ACHN (cell line): ENCODE data around the gene BEAN1.
"Not testable (repeated sequence)": the region's sequence is repeated elsewhere in the genome, so short reads cannot be mapped to it uniquely, and the experiment has no call there.

Experiments
- DNase-seq: peaks from one replicate; pipeline ENCODE4 v3.0.0-alpha.2; 2015
- in situ Hi-C: cut with HindIII; loops from 2 replicates; pipeline ENCODE4 v1.10.0; 2017; ENCODE audit warnings: low sequenced_read_pairs, low pct_ligation_motif_present, low pct_unique_long_range_greater_than_20kb

The BEAN1 gene

DNA sequence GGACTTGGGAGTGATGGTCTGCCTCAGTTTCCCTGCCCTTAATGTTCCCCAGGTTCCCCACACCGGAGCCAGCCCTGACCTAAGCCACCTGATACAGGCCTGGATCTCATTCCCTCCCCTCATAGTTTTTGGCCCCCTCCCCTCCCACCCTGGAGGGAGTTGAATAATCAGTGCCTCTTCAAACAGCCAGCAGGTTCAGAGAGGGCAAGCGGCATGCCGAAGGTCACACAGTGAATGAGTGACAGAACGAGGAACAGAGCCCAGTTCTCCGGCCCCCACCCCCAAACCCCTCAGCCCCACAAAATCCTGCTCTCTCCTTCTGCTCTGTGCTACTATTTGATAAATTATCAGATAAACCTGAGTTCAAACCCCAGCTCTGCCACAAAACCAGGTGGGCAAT lies 31.2 kb downstream of the BEAN1 start:
- no peak for DNase-seq
- in situ Hi-C loops = no loop called here

DNA sequence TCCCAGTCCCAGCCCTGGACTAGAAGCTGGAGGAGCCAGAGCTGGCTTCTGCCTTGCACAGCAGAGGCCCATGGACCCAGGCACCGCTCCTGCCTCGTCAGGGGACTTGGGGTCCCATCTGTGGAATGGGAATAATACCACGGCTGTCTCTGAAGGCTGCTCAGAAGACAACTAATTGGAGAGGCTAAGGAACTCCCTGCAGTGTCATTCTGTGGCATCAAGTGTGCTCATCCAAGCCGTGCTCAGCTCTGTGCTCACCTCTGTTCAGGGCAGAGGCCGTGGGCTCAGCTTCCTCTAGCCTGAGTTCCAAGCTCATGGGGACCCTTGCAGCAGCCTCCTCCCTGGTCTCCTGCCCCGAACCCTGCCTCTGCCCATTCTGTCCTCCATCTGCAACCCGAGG lies 31.8 kb downstream of the BEAN1 start:
- in situ Hi-C loops = no loop called here
- no peak for DNase-seq

DNA sequence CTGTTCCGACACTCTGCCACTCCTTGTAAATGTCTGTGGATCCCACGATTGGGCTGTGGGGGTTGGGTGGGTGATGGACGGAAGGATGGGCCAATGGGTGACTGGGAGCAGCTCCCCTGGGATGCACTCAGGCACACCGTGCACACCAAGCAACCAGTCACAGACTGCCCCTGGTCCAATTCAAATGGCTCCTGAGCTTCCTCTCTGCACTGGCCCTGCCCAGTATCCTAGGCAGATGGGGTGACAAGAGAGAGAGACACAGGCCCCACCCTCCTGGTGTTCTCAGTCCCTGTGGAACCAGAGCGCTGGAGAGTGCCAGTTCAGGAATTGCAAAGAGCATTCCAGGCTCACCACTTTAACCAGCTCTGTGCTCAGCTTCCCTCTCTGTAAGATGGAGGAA lies 32.8 kb downstream of the BEAN1 start:
- in situ Hi-C loops = no loop called here
- no peak for DNase-seq

DNA sequence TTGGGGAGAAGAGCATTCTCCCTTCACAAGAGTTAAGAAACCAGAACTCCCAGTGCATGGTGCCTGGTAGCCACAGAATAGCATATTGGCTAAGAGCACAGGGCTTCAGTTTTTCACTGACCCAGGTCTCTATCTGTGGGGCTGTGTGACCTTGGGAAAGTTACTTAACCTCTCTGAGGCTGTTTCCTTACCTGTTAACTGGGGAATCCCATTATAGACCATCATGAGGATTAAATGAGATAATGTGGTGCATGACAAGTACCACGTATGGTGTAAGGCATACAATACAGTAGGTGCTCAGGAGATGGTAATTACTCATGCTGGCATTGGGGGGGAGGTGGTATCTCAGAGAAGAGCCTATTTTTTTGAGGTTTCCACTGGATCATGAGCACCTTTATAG lies 33.6 kb downstream of the BEAN1 start:
- no peak for DNase-seq
- in situ Hi-C loops = no loop called here

DNA sequence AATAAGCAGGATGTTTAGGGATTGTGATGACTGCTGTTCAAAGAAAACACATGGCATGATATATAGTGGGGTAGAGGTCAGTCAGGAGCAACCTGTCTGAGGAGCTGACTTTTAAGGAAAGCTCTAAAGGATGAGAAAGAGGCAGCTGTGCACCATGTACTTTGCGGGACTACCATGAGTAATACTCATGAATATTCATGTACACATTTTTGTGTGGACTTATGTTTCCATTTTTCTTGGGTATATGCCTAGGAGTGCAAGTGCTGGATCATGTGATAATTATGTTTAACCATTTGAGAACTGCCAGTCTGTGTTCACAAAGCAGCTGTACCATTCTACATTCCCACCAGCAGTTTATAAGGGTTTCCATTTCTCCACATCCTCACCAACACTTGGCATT lies 35.8 kb downstream of the BEAN1 start:
- DNase-seq = no peak
- in situ Hi-C loops = no loop called here

GRCh38 chr16:66465946-66466345 lies 38.9 kb downstream of the BEAN1 start:
- in situ Hi-C loops = not testable (repeated sequence)

DNA sequence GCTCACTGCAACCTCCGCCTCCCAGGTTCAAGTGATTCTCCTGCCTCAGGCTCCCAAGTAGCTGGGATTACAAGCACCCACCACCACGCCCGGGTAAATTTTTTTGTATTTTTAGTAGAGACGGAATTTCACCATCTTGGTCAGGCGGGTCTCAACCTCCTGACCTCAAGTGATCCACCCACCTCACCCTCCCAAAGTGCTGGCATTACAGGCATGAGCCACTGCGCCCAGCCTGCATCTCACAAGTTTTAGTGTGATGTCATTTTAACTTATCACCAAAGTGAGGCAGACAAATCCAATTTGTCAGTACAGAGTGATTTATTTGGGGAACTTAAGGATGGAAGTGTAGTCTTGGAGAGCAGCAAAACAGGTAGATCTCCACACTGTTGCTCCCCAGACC lies 39.5 kb downstream of the BEAN1 start:
- DNase-seq, in situ Hi-C loops: not testable (repeated sequence)

More at GRCh38 chr16:66465946-66466345, 38.9 kb downstream of the BEAN1 start:
- DNase-seq = not testable (repeated sequence)

DNA sequence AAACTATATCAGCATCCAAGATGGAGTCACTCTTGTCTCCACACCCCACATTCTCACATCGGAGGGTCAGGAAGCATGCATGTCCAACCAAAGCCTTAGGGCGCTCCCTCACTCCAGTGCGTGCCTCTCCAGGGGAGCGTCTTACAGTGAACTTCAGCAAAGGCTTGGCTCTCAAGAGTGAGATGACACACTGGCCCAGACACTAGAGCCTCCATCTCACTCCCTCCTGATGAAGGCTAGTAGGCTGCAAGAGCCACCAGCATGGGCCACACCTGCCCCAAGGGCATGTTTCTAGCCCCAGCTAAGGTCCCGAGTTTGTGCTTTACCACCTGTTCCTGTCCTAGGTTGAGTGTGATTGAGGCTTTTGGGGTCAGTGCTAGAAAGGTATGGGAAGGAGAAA lies 40.5 kb downstream of the BEAN1 start:
- DNase-seq = no peak
- in situ Hi-C loops = no loop called here

DNA sequence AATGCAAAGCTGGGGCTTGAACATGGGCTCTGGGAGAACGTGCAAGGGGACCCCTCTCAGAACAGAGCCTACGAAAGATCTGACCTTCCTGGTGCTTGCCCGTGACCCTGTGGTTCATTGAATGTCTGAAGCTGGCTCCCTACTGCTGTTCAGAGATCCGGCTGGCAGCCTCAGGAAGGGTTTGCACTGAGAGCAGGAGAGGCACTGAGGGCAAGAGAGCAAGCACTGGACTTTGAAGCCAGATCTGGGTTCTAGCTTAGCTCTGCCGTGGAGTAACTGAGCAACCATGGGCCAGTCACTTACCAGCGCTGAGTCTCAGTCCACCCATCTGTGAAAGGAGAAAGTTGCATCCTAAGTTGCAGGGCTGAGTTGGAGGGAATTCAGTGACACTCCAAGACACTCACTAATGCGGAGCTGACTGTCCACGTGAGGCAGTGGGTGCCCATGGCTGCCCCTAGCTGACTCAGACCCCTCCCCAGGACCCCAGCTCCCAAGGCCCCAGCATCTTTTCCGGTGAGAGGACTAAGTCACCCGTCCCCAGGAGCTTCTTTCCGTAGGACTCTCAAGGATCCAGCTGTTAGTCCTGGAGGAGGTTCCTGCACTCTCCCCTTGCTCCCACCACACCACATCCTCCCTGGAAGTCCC lies 41.3 kb downstream of the BEAN1 start:
- DNase-seq = no peak
- in situ Hi-C loops = no loop called here

GRCh38 chr16:66469291-66469946 lies 42.3 kb downstream of the BEAN1 start:
- in situ Hi-C loops = no loop called here
- no peak for DNase-seq

GRCh38 chr16:66469947-66470546 lies 43.0 kb downstream of the BEAN1 start:
- in situ Hi-C loops = no loop called here
- DNase-seq = no peak

DNA sequence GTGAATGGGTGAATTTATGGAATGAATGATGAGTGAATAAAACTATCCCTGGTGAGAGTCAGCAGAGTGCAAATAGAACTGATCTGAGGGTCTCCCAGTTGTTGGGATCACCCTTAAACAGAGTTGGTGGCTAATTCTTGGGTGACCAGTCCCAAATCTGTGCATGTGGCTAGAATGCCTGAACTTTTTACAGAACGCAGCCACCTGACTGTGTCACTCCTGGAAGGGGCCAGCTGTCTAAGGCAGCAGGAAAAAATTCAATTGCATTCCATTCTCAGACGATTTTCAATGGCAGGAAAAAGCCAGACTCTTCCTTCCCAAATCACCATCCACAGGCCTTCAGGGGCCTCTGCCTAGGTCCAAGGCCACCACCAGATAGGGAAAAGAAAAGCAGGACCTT lies 43.5 kb downstream of the BEAN1 start:
- DNase-seq = no peak
- in situ Hi-C loops = no loop called here

GRCh38 chr16:66471264-66471663 lies 44.2 kb downstream of the BEAN1 start:
- no peak for DNase-seq
- in situ Hi-C loops = no loop called here

DNA sequence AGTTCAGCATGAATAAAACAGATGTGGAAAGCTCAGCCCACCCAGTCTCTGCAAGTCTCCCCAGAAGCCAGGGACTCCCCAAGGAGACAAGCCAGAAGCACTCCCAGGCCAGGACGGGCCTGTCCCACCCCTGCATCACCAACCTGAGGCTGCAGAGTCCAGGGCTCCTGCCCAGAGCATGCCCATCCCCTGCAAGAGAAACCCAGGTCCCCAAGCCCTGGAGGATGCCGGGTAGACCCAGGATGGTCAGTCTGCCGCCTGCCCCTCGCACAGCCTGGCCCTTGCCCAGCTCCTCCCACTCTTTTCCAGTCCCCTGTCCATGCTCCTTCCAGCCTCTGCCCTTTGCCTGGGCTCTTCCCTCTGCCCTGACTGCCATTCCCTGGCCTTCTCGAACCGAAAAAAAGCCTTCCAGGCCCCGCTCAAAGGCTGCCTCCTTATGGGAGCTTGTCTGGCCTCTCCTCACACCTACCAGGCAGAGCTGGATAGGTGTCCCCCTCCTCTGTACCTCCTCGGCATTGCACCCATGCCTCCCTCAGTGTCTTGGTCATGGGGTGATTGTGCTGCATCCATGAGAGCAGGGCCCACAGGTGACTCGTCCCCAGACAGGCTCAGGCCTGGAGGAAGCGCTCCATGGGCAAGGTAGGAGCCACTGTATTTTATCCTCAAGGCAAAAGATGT lies 44.8 kb downstream of the BEAN1 start:
- DNase-seq = no peak
- in situ Hi-C loops = no loop called here

GRCh38 chr16:66473051-66473571 lies 46.0 kb downstream of the BEAN1 start:
- in situ Hi-C loops = no loop called here
- DNase-seq = no peak

DNA sequence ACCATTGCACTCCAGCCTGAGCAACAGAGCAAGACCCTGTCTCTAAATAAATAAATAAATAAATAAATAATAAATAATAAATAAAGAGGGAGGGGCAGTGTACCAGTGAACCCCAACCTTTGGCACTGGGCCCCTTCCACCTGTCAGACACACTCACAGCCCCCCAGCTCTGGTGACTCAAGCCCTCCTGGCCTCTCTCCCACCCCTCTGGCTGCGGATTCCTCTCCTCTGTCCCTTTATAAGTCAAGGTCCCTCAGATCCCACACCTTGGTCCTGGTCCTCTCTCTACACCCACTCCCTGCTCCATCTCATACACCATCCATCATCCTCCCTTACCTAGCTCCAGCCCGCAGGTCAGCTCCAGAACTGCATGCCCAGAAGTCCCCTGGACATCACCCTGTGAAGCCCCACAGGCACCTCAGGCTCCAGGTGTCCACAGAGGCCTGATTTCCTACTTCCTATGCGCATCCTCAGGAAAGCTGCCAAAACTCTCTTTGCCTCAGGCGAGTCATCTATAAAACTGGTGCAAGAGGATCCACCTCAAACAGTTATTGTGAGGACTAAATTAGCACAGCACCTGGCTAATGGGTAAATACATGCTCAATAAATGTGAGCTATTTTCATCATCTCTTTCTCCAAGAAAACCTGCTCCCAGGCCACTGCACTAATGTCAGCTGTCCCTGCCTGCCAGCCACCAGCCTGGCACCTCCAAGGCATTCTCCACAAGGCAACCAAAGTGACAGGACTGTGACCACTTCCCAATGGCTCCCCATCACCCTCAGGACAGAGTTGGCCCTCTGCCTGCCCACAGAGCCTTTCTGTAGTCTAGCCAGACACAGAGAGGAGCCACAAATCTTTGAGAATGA lies 46.8 kb downstream of the BEAN1 start:
- in situ Hi-C loops = no loop called here
- DNase-seq = no peak

- DNase-seq = no peak
- in situ Hi-C loops = no loop called here
Measured at GRCh38 chr16:66474750-66475199, 47.7 kb downstream of the BEAN1 start.

- no peak for DNase-seq
- in situ Hi-C loops = no loop called here
Measured at GRCh38 chr16:66475232-66475631, 48.1 kb downstream of the BEAN1 start.
